Skeletal muscle tissue (tissue), 4 donors: ENCODE results near the gene SLX9. TPM values are rescaled to one million over a fixed set of nuclear protein-coding genes. Genes with fewer than 3 reads are reported as not detected.
A peak's percentile ranks its signal among the peaks of the same experiment; 100 is the strongest.
"Not testable (repeated sequence)": the region's sequence is repeated elsewhere in the genome, so short reads cannot be mapped to it uniquely, and the experiment has no call there.

Source experiments
- H3K27ac ChIP-seq: one replicate; pipeline ENCODE4 v1.7.0; 2013; ENCODE audit warnings: mild to moderate bottlenecking, low read depth, low read length, inconsistent platforms
- H3K27me3 ChIP-seq, 3 donors: one replicate each; pipeline ENCODE4 v1.7.0; 2013; ENCODE audit warnings: low read length in 3 of 3; ENCODE audit not compliant: control insufficient read depth in 3 of 3, insufficient read depth in 3 of 3
- H3K36me3 ChIP-seq, 3 donors: one replicate each; pipeline ENCODE4 v1.7.0; 2013; ENCODE audit warnings: low read length in 3 of 3; ENCODE audit not compliant: control insufficient read depth in 3 of 3, insufficient read depth in 3 of 3
- H3K4me1 ChIP-seq, 3 donors: one replicate each; pipeline ENCODE4 v1.7.0; 2013; ENCODE audit warnings: low read length in 3 of 3, mild to moderate bottlenecking in 3 of 3; ENCODE audit not compliant: control insufficient read depth in 3 of 3, insufficient read depth in 3 of 3
- H3K4me3 ChIP-seq, 3 donors: one replicate each; pipeline ENCODE4 v1.7.0; 2013; ENCODE audit warnings: low read length in 3 of 3
- H3K9ac ChIP-seq, 3 donors: one replicate each; pipeline ENCODE4 v1.7.0; 2013; ENCODE audit warnings: low read length in 3 of 3, mild to moderate bottlenecking in 3 of 3, moderate library complexity in 2 of 3, low read depth in 1 of 3
- H3K9me3 ChIP-seq, 3 donors: one replicate each; pipeline ENCODE4 v1.7.0; 2013; ENCODE audit warnings: low read length in 3 of 3; ENCODE audit not compliant: control insufficient read depth in 3 of 3
- total RNA-seq: library from RNA; depleted of rRNA; stranded (reverse); fragments of >200 nt; gene quantifications from one replicate; pipeline ENCODE4 v1.2.3, GENCODE V29; 2014
- donor health status: Osteomylitis.

Gene SLX9
- total RNA-seq, 1 donor from 2014 or later, result 10.4 TPM

DNA sequence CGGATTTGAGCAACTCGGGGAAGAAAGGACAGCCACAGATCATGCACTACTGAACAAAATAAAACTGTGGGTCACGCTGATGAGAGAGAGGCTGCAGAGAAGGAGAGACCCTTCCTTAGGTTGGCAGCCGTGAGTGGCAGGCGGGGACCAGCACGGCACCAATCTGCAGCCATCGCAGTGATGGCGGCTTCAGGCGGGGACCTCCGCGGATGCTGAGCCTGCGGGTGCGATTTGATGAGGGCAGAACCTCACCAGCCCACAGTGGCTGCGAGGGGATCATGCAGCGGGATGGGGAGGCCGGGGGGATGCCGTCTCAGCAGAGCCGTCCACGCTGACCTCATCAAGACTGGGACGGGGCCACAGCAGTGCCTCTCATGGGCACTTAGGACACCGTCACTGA, 30.9 kb upstream of the SLX9 start:
- no peaks in the 10 kb centered on the region for H3K9me3 ChIP-seq
- no peak overlapping the region for H3K4me3 ChIP-seq
- H3K9ac ChIP-seq, result no peak overlapping the region
- peaks cover 0 to 17% (median 10%) of the 10 kb centered on the region in 3 donors for H3K27me3 ChIP-seq
- no peaks in the 10 kb centered on the region for H3K36me3 ChIP-seq
- peaks cover 7 to 37% (median 11%) of the 10 kb centered on the region in 3 donors for H3K4me1 ChIP-seq
- no peak overlapping the region for H3K27ac ChIP-seq

GRCh38 chr21:44909719-44910118, 30.1 kb upstream of the SLX9 start:
- H3K36me3 ChIP-seq, result no peaks in the 10 kb centered on the region
- peaks cover 7 to 37% (median 11%) of the 10 kb centered on the region in 3 donors for H3K4me1 ChIP-seq
- H3K9ac ChIP-seq, result no peak overlapping the region
- no peaks in the 10 kb centered on the region for H3K9me3 ChIP-seq
- H3K4me3 ChIP-seq, result no peak overlapping the region
- H3K27ac ChIP-seq, result no peak overlapping the region
- H3K27me3 ChIP-seq, result peaks cover 0 to 17% (median 6%) of the 10 kb centered on the region in 3 donors

GRCh38 chr21:44910229-44911067, 29.4 kb upstream of the SLX9 start:
- H3K36me3 ChIP-seq, result no peaks in the 10 kb centered on the region
- no peaks in the 10 kb centered on the region for H3K9me3 ChIP-seq
- no peak overlapping the region for H3K27ac ChIP-seq
- H3K9ac ChIP-seq, result peak overlapping the region in 1 of 3 donors; percentile 33
- peaks cover 7 to 37% (median 11%) of the 10 kb centered on the region in 3 donors for H3K4me1 ChIP-seq
- H3K27me3 ChIP-seq, result peaks cover 0 to 16% (median 4%) of the 10 kb centered on the region in 3 donors
- peak overlapping the region in 1 of 3 donors; percentile 14 for H3K4me3 ChIP-seq

DNA sequence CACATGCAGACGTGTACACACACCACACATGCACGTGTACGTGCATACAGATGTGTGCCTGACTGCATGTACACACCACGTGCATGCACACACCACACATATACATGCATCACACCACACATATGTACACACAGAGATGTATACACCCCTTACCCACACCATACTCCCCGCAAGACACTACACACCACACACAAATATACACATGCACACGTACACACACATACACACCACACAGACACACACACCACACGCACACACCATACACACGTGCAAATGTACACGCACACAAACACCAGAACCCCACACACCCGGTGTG, 28.8 kb upstream of the SLX9 start:
- peak overlapping the region in 1 of 3 donors; percentile 14 for H3K4me3 ChIP-seq
- H3K27ac ChIP-seq, result no peak overlapping the region
- no peaks in the 10 kb centered on the region for H3K36me3 ChIP-seq
- peak overlapping the region in 1 of 3 donors; percentile 40 for H3K9ac ChIP-seq
- H3K27me3 ChIP-seq, result peaks cover 0 to 12% (median 4%) of the 10 kb centered on the region in 3 donors
- peaks cover 7 to 37% (median 11%) of the 10 kb centered on the region in 3 donors for H3K4me1 ChIP-seq
- H3K9me3 ChIP-seq, result no peaks in the 10 kb centered on the region

DNA sequence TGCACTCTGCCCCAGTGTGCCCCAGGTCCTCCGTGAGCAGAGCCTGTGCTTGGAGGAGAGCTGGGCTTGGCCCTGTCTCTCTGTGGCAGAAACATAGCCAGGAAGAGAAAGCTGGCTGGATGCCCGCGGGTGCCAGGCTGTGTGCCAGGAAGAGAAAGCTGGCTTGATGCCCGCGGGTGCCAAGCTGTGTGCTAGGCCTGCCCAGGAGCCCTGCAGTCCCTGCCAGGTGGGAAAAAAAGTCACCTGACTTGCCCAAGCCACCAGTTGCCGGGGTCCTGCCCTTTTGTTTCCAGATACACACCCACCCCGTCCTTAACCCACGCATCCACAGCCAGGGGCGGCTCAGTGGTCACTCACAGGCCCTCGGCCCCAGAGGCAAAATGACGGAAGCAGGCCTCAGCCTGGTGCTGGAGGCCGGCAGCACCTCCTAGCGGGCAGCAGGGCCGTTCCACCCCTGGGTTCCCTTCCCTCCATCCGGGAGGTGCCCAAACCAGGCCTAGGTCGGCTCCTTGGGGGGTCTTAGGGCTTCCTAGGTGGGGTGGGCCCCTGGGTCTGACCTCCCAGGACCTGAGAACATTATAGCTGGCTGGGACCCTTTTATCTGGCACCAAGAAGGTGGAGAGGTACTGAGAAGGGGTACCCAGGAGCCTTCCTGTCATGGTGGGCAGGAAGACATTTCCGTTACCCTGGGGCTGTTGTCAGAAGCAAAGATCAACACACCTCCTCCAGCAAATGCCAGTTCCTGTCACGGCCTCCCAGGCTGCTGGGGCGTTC, 28.3 kb upstream of the SLX9 start:
- peaks cover 0 to 12% (median 4%) of the 10 kb centered on the region in 3 donors for H3K27me3 ChIP-seq
- no peaks in the 10 kb centered on the region for H3K36me3 ChIP-seq
- H3K4me3 ChIP-seq, result peak overlapping the region in 1 of 3 donors; percentile 14
- H3K4me1 ChIP-seq, result peaks cover 7 to 37% (median 11%) of the 10 kb centered on the region in 3 donors
- no peaks in the 10 kb centered on the region for H3K9me3 ChIP-seq
- H3K9ac ChIP-seq, result peak overlapping the region in 1 of 3 donors; percentile 40
- H3K27ac ChIP-seq, result no peak overlapping the region

GRCh38 chr21:44912158-44912473, 27.7 kb upstream of the SLX9 start:
- peaks cover 9 to 37% (median 11%) of the 10 kb centered on the region in 3 donors for H3K4me1 ChIP-seq
- no peak overlapping the region for H3K27ac ChIP-seq
- H3K27me3 ChIP-seq, result peaks cover 3 to 9% (median 4%) of the 10 kb centered on the region in 3 donors
- H3K36me3 ChIP-seq, result no peaks in the 10 kb centered on the region
- no peaks in the 10 kb centered on the region for H3K9me3 ChIP-seq
- no peak overlapping the region for H3K4me3 ChIP-seq
- H3K9ac ChIP-seq, result no peak overlapping the region

GRCh38 chr21:44912506-44913412, 27.1 kb upstream of the SLX9 start:
- H3K27ac ChIP-seq, H3K9ac ChIP-seq, H3K4me3 ChIP-seq, H3K36me3 ChIP-seq, H3K9me3 ChIP-seq: not testable (repeated sequence)
- H3K4me1 ChIP-seq, result peaks cover 10 to 40% (median 11%) of the 10 kb centered on the region in 3 donors
- peaks cover 3 to 15% (median 9%) of the 10 kb centered on the region in 3 donors for H3K27me3 ChIP-seq

DNA sequence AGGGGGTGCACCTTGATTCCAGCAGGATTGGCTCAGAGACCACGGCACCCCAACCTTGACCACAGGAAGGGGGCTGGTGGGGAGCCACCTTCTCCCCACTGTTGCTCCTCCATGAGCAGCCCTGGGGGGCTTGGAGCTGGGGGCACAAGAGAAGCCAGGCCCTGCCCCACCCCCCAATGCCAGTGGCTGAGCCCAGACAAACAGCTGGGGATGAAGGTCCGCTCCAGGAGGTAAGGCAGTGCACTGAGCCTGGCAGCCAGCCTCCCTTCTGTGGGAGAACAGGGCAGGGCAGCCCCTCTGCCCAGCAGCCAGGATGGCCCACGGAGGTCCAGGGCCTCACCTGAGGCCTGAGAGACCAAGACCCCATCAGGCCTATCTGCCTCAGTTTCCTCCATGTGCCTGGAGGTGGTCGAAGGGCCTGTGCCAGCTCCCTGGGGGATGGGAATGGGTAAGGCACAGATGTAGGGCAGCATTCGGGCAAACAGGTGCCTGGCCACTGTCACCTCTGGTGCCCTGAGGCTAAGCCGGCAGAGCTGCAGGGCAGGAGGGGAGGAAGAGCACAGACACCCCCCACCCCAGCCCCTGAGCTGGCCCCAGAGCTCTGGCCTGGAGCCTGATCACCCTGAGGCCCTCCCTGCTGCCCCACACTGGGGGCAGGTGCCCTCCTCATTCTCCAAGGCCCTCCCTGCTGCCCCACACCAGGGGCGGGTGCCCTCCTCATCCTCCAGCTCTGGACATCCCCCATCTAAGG, 26.2 kb upstream of the SLX9 start:
- H3K36me3 ChIP-seq, result no peaks in the 10 kb centered on the region
- H3K27me3 ChIP-seq, result peaks cover 9 to 21% (median 16%) of the 10 kb centered on the region in 3 donors
- no peak overlapping the region for H3K27ac ChIP-seq
- no peak overlapping the region for H3K4me3 ChIP-seq
- H3K9me3 ChIP-seq, result no peaks in the 10 kb centered on the region
- no peak overlapping the region for H3K9ac ChIP-seq
- peaks cover 10 to 37% (median 11%) of the 10 kb centered on the region in 3 donors for H3K4me1 ChIP-seq
